Prostate gland (tissue), 2 donors: ENCODE measurements around the gene NUP153. TPM values are rescaled to one million over a fixed set of nuclear protein-coding genes. Genes with fewer than 3 reads are reported as not detected.

Experiments
- DNase-seq: peaks from one replicate; pipeline ENCODE4 v3.0.0-alpha.2; 2019; ENCODE audit warnings: low spot score
- H3K27ac ChIP-seq, 2 donors: fragments of 200-600 bp; sonication (generic); 2 replicates each; pipeline ENCODE4 v1.5.1; 2017 to 2019
- H3K27me3 ChIP-seq: fragments of 200-600 bp; sonication (generic); replicated peaks from 2 replicates; pipeline ENCODE4 v1.5.1; 2019; ENCODE audit not compliant: insufficient read depth
- H3K36me3 ChIP-seq, 2 donors: fragments of 200-600 bp; sonication (generic); 1 replicate in 1 of 2; 2 replicates in 1 of 2; pipeline versions ENCODE4 v1.5.1 to v1.8.1; 2017 to 2019
- H3K4me1 ChIP-seq: fragments of 200-600 bp; sonication (generic); replicated peaks from 2 replicates; pipeline ENCODE4 v1.5.1; 2019
- H3K4me3 ChIP-seq, 2 donors: fragments of 200-600 bp; sonication (generic); 2 replicates each; pipeline ENCODE4 v1.5.1; 2017 to 2019
- H3K9me3 ChIP-seq: fragments of 200-600 bp; sonication (generic); 2 replicates; pipeline ENCODE4 v1.5.1; 2017
- CTCF ChIP-seq, 4 experiments: fragments of 200-600 bp in 2 of 4; fragments of 450-650 bp in 2 of 4; sonication (generic) in 2 of 4; IDR thresholded peaks; 1 replicate in 3 of 4; 2 replicates in 1 of 4; pipeline ENCODE4 v1.5.1; 2016 to 2019; ENCODE audit warnings: antibody characterized with exemption in 4 of 4, mild to moderate bottlenecking in 2 of 4, moderate library complexity in 2 of 4
- POLR2A ChIP-seq: fragments of 450-650 bp; IDR thresholded peaks from one replicate; pipeline ENCODE4 v1.6.1; 2016; ENCODE audit warnings: antibody characterized with exemption, mild to moderate bottlenecking
- POLR2AphosphoS5 ChIP-seq: sonication (generic); formaldehyde crosslinking; IDR thresholded peaks from one replicate; pipeline ENCODE4 v1.6.1; 2017; ENCODE audit warnings: antibody characterized with exemption
- WGBS: methylation state at CpG from one replicate; pipeline ENCODE4 v1.1.5; 2018; 5-methylcytosine and 5-hydroxymethylcytosine counted together
- intact Hi-C: fragments of 100-400 bp; cut with DNase I; formaldehyde crosslinking; loops from one replicate; pipeline ENCODE4 v1.14.2; 2022
- total RNA-seq, 2 donors: library from RNA; depleted of rRNA; stranded (reverse); fragments of >200 nt; gene quantifications; one replicate each; pipeline ENCODE4 v1.1.0, GENCODE V29; 2016

The NUP153 gene
- total RNA-seq, 2 donors from 2014 or later = 35.3 to 46.2 TPM

GRCh38 chr6:17721671-17722070 is 14.9 kb upstream of the NUP153 start:
- WGBS = 69% methylated on average over 3 of the region's 3 CpGs
- intact Hi-C loops = no loop called here
- no peaks in the 10 kb centered on the region for H3K36me3 ChIP-seq
- DNase-seq = no peak
- no peak overlapping the region for H3K4me3 ChIP-seq
- no peak overlapping the region for H3K27ac ChIP-seq
- TF ChIP-seq CTCF (IDR thresholded peaks at IDR 0.05) = no peak
- no peaks in the 10 kb centered on the region for H3K4me1 ChIP-seq
- H3K27me3 ChIP-seq = no peaks in the 10 kb centered on the region
- no peaks in the 10 kb centered on the region for H3K9me3 ChIP-seq

- H3K4me1 ChIP-seq = no peaks in the 10 kb centered on the region
- intact Hi-C loops = no loop called here
- TF ChIP-seq POLR2AphosphoS5 (no peak), CTCF (IDR thresholded peaks at IDR 0.05) (no peak), POLR2A (no peak)
- WGBS = 41% methylated on average over 3 of the region's 3 CpGs
- no peak for DNase-seq
- H3K9me3 ChIP-seq = no peaks in the 10 kb centered on the region
- H3K36me3 ChIP-seq = no peaks in the 10 kb centered on the region
- H3K4me3 ChIP-seq = no peak overlapping the region
- H3K27ac ChIP-seq = no peak overlapping the region
- no peaks in the 10 kb centered on the region for H3K27me3 ChIP-seq
Observed at GRCh38 chr6:17719323-17720041, 12.8 kb upstream of the NUP153 start.

GRCh38 chr6:17716221-17716620 is 9.5 kb upstream of the NUP153 start:
- DNase-seq = no peak
- WGBS = 35% methylated on average over 2 of the region's 2 CpGs
- Histone ChIP-seq H3K9me3 (no peaks in the 10 kb centered on the region), H3K27ac (no peak overlapping the region), H3K4me3 (no peak overlapping the region), H3K27me3 (no peaks in the 10 kb centered on the region), H3K4me1 (no peaks in the 10 kb centered on the region), H3K36me3 (no peaks in the 10 kb centered on the region)
- intact Hi-C loops = no loop called here
- TF ChIP-seq CTCF (IDR thresholded peaks at IDR 0.05) (no peak), POLR2AphosphoS5 (no peak), POLR2A (no peak)

- Histone ChIP-seq H3K4me3 (no peak overlapping the region), H3K4me1 (no peaks in the 10 kb centered on the region), H3K9me3 (no peaks in the 10 kb centered on the region), H3K27ac (no peak overlapping the region), H3K36me3 (no peaks in the 10 kb centered on the region), H3K27me3 (no peaks in the 10 kb centered on the region)
- WGBS = 68% methylated on average over 10 of the region's 10 CpGs
- TF ChIP-seq POLR2A = no peak
- TF ChIP-seq CTCF (IDR thresholded peaks at IDR 0.05) = no peak
- no peak for TF ChIP-seq POLR2AphosphoS5
- intact Hi-C loops = no loop called here
- DNase-seq = no peak
Observed at GRCh38 chr6:17714879-17715851, 8.4 kb upstream of the NUP153 start.
